Mesothelial cell of epicardium (in vitro differentiated cells): Measurements from ENCODE around the gene TEN1. TPM values are rescaled to one million over a fixed set of nuclear protein-coding genes. Genes with fewer than 3 reads are reported as not detected.

Source experiments
- DNase-seq, 2 experiments: peaks; one replicate each; pipeline ENCODE4 v3.0.0; 2021; ENCODE audit warnings: low spot score in 2 of 2; ENCODE audit not compliant: unreplicated experiment in 2 of 2
- H3K27ac Mint-ChIP-seq: 2 replicates; pipeline ENCODE4 v1.8.0; 2021; ENCODE audit warnings: mixed read lengths
- H3K27me3 Mint-ChIP-seq: 2 replicates; pipeline ENCODE4 v1.8.0; 2021; ENCODE audit warnings: low read depth, mixed read lengths
- H3K36me3 Mint-ChIP-seq: 2 replicates; pipeline ENCODE4 v1.8.0; 2021; ENCODE audit warnings: mixed read lengths
- H3K4me1 Mint-ChIP-seq: 2 replicates; pipeline ENCODE4 v1.8.0; 2021; ENCODE audit warnings: mixed read lengths
- H3K4me3 Mint-ChIP-seq: 2 replicates; pipeline ENCODE4 v1.8.0; 2021; ENCODE audit warnings: mild to moderate bottlenecking, moderate library complexity, mixed read lengths
- H3K9me3 Mint-ChIP-seq: 2 replicates; pipeline ENCODE4 v1.8.0; 2021; ENCODE audit warnings: mixed read lengths
- CTCF ChIP-seq: fragments of 200-600 bp; sonication (generic); IDR thresholded peaks from one replicate; pipeline ENCODE4 v1.5.0; 2021; ENCODE audit warnings: antibody characterized with exemption; ENCODE audit not compliant: unreplicated experiment
- total RNA-seq: library from RNA; stranded (reverse); gene quantifications from 3 replicates; pipeline ENCODE4 v1.2.1, GENCODE V29; 2021

The TEN1 gene
- total RNA-seq, 1 donor from 2014 or later: 35.5 TPM

DNA sequence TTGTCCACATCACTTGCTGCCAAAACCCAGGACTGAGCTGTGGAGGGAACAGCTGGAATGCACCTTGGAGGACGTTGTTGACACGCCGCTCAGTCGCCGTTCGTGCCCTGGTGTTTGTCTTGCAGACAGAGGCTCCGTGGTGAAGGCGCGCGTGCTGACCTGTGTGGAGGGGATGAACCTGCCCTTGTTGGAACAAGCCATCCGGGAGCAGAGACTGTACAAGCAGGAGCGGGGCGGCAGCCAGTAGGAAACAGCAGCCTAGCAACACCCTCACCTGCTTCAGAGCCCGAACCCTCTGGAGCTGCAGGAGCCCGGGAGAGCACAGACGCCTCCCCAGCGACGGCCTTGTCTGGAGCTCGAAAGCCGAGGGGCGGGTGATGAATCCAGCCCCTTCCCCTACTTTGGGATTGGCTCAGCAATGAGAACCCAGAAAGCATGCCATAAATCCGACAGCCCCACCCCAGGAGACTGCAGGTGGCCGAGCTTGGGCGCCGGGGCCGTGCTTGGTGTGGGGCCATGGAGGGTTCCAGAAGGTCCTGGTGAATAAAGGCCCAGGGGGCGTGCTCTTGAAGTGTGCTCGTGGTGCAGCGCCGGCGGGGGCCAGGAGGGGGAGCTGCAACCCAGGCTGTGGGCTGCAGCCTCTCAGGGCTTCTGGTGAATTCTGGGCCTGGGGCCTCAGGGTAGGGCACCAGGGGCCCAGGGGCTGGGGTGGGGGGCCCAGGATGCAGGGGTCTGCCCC is 21.1 kb downstream of the TEN1 start:
- Mint-ChIP-seq H3K4me1 (peaks cover 11% of the 10 kb centered on the region), H3K27ac (no peak overlapping the region), H3K27me3 (no peaks in the 10 kb centered on the region), H3K9me3 (no peaks in the 10 kb centered on the region), H3K36me3 (peaks cover 12% of the 10 kb centered on the region), H3K4me3 (no peak overlapping the region)
- DNase-seq: peak in 1 of 2 experiments; percentile 69
- TF ChIP-seq CTCF: peak; percentile 77

DNA sequence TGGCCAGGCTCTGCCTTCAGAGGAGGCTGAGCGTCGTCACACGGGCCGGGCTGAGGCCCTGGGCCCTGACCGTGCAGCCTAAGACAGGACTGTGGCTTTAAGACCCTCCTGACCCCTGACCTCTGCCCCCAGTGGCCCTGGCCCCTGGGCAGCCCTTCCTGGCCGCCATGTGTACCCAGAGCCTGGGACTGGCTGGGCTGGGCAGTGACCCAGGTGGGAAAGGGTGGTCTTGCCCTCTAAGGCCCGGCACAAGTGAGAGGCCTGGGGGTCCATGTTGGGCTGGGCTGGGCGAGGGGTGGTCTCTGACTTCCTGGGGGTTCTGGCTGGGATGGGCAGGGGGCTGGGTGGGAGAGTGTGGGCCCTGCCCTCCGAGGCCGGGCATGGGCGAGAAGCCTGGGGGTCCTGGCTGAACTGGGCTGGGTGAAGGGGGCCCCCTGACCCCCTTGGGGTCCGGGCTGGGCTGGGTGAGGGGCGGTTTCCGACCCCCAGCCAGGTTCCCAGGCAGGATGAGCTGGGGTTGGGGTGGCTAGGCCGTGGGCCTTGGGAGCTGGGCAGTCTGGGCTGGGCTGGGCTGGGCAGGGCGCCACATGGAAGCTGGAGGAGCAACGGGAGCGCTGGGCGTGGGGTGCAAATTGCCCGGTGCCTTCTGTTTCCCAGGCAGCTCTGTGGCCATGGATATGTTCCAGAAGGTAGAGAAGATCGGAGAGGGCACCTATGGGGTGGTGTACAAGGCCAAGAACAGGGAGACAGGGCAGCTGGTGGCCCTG is 21.9 kb downstream of the TEN1 start, which contains the start of gene CDK3:
Gene CDK3, plus strand, starts transcription at position 101 of the 767 bp plus-strand sequence. Its CDS starts 571 bp downstream, at position 672.
- H3K27ac Mint-ChIP-seq: no peak within 1 kb of the TSS
- H3K4me3 Mint-ChIP-seq: no peak within 1 kb of the TSS
- peak; percentile 42 for TF ChIP-seq CTCF
- DNase-seq: no peak
- H3K9me3 Mint-ChIP-seq: no peaks in the 10 kb centered on the region
- H3K27me3 Mint-ChIP-seq: no peaks in the 10 kb centered on the region
- H3K36me3 Mint-ChIP-seq: peaks cover 18% of the 10 kb centered on the region
- H3K4me1 Mint-ChIP-seq: peaks cover 11% of the 10 kb centered on the region

- no peaks in the 10 kb centered on the region for H3K27me3 Mint-ChIP-seq
- no peak overlapping the region for H3K4me3 Mint-ChIP-seq
- peaks cover 6% of the 10 kb centered on the region for H3K4me1 Mint-ChIP-seq
- no peak overlapping the region for H3K27ac Mint-ChIP-seq
- H3K9me3 Mint-ChIP-seq: no peaks in the 10 kb centered on the region
- peaks cover 18% of the 10 kb centered on the region for H3K36me3 Mint-ChIP-seq
- no peak for TF ChIP-seq CTCF
- DNase-seq: no peak
These were observed 23.1 kb downstream of the TEN1 start for GRCh38 chr17:76002100-76002499.

- Mint-ChIP-seq H3K4me3 (no peak overlapping the region), H3K27ac (no peak overlapping the region), H3K9me3 (no peaks in the 10 kb centered on the region), H3K27me3 (no peaks in the 10 kb centered on the region), H3K4me1 (no peaks in the 10 kb centered on the region), H3K36me3 (peaks cover 13% of the 10 kb centered on the region)
- DNase-seq: no peak
- TF ChIP-seq CTCF: no peak
These were observed 24.9 kb downstream of the TEN1 start for GRCh38 chr17:76003915-76004314.

GRCh38 chr17:76004750-76005262 is 25.8 kb downstream of the TEN1 start:
- no peak for DNase-seq
- H3K27me3 Mint-ChIP-seq: no peaks in the 10 kb centered on the region
- no peaks in the 10 kb centered on the region for H3K9me3 Mint-ChIP-seq
- H3K27ac Mint-ChIP-seq: no peak overlapping the region
- no peaks in the 10 kb centered on the region for H3K4me1 Mint-ChIP-seq
- no peak for TF ChIP-seq CTCF
- peaks cover 13% of the 10 kb centered on the region for H3K36me3 Mint-ChIP-seq
- no peak overlapping the region for H3K4me3 Mint-ChIP-seq
